ENCODE data around the gene FUT8. TPM values are rescaled to one million over a fixed set of nuclear protein-coding genes. Genes with fewer than 3 reads are reported as not detected.
A peak's percentile ranks its signal among the peaks of the same experiment; 100 is the strongest.

FUT8 gene
- total and polyA plus RNA-seq, 2 donors (not counting 1 experiment from before 2014, with no cell fraction given) = 13.2 to 91.8 TPM

- Histone ChIP-seq H3K79me2 (ENCODE audit: control insufficient read depth, insufficient read depth, low read length) (no peaks in the 10 kb centered on the region), H3K4me2 (replicated peaks; ENCODE audit: low read depth, low read length, poor library complexity, severe bottlenecking) (no peak overlapping the region), H3K27me3 (replicated peaks in 1 of 4; ENCODE audit: control extremely low read depth in 1 of 4, control insufficient read depth in 3 of 4, insufficient read depth in 4 of 4, low read length in 3 of 4) (no peaks in the 10 kb centered on the region), H3K4me1 (ENCODE audit: control insufficient read depth in 2 of 2, insufficient read depth in 2 of 2, low read length in 2 of 2) (peaks cover 7 to 11% of the 10 kb centered on the region in 2 donors), H3K27ac (ENCODE audit: low read length in 2 of 2) (no peak overlapping the region), H3K9me3 (ENCODE audit: control extremely low read depth in 1 of 3, control insufficient read depth in 2 of 3, insufficient read depth in 1 of 3, low read length in 2 of 3) (no peaks in the 10 kb centered on the region), H3K4me3 (ENCODE audit: control extremely low read depth in 1 of 5, extremely low read depth in 1 of 5, insufficient read depth in 1 of 5, low read depth in 2 of 5, low read length in 4 of 5) (no peak overlapping the region), H2AFZ (ENCODE audit: insufficient read depth, low read depth, low read length, poor library complexity, severe bottlenecking) (no peak overlapping the region), H4K20me1 (ENCODE audit: control insufficient read depth, insufficient read depth, low read length, poor library complexity, severe bottlenecking) (no peaks in the 10 kb centered on the region), H3K36me3 (replicated peaks in 1 of 2; ENCODE audit: control extremely low read depth in 1 of 2, control insufficient read depth in 1 of 2, extremely low read depth in 1 of 2, insufficient read depth in 2 of 2, low read length in 1 of 2) (no peaks in the 10 kb centered on the region), H3K9ac (ENCODE audit: low read length) (no peak overlapping the region)
- ATAC-seq (ENCODE audit: low read depth) = no peak
- ChIA-PET CTCF (interaction anchor here (0.5 to 0.9 kb wide), 2 partner anchors 23 to 851 kb away, joined by 3 to 4 read pairs; no protein-coding TSS in a partner anchor), POLR2A (interaction anchor here (0.6 to 0.7 kb wide), 2 partner anchors 11 to 21 kb away, joined by 3 to 6 read pairs; no protein-coding TSS in a partner anchor)
- Mint-ChIP-seq H3K9me3 (ENCODE audit: insufficient read depth) (no peaks in the 10 kb centered on the region), H3K27ac (no peak overlapping the region), H3K27me3 (no peaks in the 10 kb centered on the region), H3K4me3 (no peak overlapping the region), H3K4me1 (peaks cover 17% of the 10 kb centered on the region)
- DNase-seq = peak; percentile 21
- no CpG with 5 or more reads among the region's 3 CpGs for WGBS (ENCODE audit: insufficient coverage)
- TF ChIP-seq CTCF (IDR thresholded peaks at IDR 0.05) (no peak), EZH2 (IDR thresholded peaks at IDR 0.05; ENCODE audit: borderline replicate concordance, insufficient read depth, low read depth, low read length, poor library complexity, severe bottlenecking) (no peak)
- intact Hi-C loops (cut with micrococcal nuclease) = no loop called here
These were observed 45.5 kb upstream of the FUT8 start for GRCh38 chr14:65366802-65367565.

- Histone ChIP-seq H3K9ac (ENCODE audit: low read length) (no peak overlapping the region), H3K4me3 (ENCODE audit: control extremely low read depth in 1 of 5, extremely low read depth in 1 of 5, insufficient read depth in 1 of 5, low read depth in 2 of 5, low read length in 4 of 5) (no peak overlapping the region), H3K27me3 (replicated peaks in 1 of 4; ENCODE audit: control extremely low read depth in 1 of 4, control insufficient read depth in 3 of 4, insufficient read depth in 4 of 4, low read length in 3 of 4) (no peaks in the 10 kb centered on the region), H4K20me1 (ENCODE audit: control insufficient read depth, insufficient read depth, low read length, poor library complexity, severe bottlenecking) (no peaks in the 10 kb centered on the region), H3K79me2 (ENCODE audit: control insufficient read depth, insufficient read depth, low read length) (no peaks in the 10 kb centered on the region), H3K36me3 (replicated peaks in 1 of 2; ENCODE audit: control extremely low read depth in 1 of 2, control insufficient read depth in 1 of 2, extremely low read depth in 1 of 2, insufficient read depth in 2 of 2, low read length in 1 of 2) (no peaks in the 10 kb centered on the region), H3K4me1 (ENCODE audit: control insufficient read depth in 2 of 2, insufficient read depth in 2 of 2, low read length in 2 of 2) (peaks cover 7 to 21% of the 10 kb centered on the region in 2 donors), H3K4me2 (replicated peaks; ENCODE audit: low read depth, low read length, poor library complexity, severe bottlenecking) (no peak overlapping the region), H2AFZ (ENCODE audit: insufficient read depth, low read depth, low read length, poor library complexity, severe bottlenecking) (no peak overlapping the region), H3K9me3 (ENCODE audit: control extremely low read depth in 1 of 3, control insufficient read depth in 2 of 3, insufficient read depth in 1 of 3, low read length in 2 of 3) (no peaks in the 10 kb centered on the region), H3K27ac (ENCODE audit: low read length in 2 of 2) (no peak overlapping the region)
- intact Hi-C loops (cut with micrococcal nuclease) = no loop called here
- POLR2A ChIA-PET = no interaction called here
- H3K4me3 Mint-ChIP-seq = no peak overlapping the region
- WGBS (ENCODE audit: insufficient coverage) = 88% methylated on average over 1 of the region's 1 CpG
- CTCF ChIA-PET = no interaction called here
- DNase-seq (no peak), ATAC-seq (ENCODE audit: low read depth) (no peak)
- peaks cover 26% of the 10 kb centered on the region for H3K4me1 Mint-ChIP-seq
- no peak for TF ChIP-seq EZH2 (IDR thresholded peaks at IDR 0.05; ENCODE audit: borderline replicate concordance, insufficient read depth, low read depth, low read length, poor library complexity, severe bottlenecking)
- TF ChIP-seq CTCF (IDR thresholded peaks at IDR 0.05) = no peak
- H3K27ac Mint-ChIP-seq = no peak overlapping the region
- H3K27me3 Mint-ChIP-seq = no peaks in the 10 kb centered on the region
- H3K9me3 Mint-ChIP-seq (ENCODE audit: insufficient read depth) = no peaks in the 10 kb centered on the region
These were observed 43.0 kb upstream of the FUT8 start for GRCh38 chr14:65369560-65369959.
